ENCODE measurements around the gene TCTN1. TPM values are rescaled to one million over a fixed set of nuclear protein-coding genes. Genes with fewer than 3 reads are reported as not detected.
A peak's percentile ranks its signal among the peaks of the same experiment; 100 is the strongest.

Gene TCTN1
- total and polyA plus RNA-seq, 2 of the 13 experiments (the other 11 are each of a cell fraction or from before 2014, with no cell fraction given): 13.6 to 16.0 TPM

DNA sequence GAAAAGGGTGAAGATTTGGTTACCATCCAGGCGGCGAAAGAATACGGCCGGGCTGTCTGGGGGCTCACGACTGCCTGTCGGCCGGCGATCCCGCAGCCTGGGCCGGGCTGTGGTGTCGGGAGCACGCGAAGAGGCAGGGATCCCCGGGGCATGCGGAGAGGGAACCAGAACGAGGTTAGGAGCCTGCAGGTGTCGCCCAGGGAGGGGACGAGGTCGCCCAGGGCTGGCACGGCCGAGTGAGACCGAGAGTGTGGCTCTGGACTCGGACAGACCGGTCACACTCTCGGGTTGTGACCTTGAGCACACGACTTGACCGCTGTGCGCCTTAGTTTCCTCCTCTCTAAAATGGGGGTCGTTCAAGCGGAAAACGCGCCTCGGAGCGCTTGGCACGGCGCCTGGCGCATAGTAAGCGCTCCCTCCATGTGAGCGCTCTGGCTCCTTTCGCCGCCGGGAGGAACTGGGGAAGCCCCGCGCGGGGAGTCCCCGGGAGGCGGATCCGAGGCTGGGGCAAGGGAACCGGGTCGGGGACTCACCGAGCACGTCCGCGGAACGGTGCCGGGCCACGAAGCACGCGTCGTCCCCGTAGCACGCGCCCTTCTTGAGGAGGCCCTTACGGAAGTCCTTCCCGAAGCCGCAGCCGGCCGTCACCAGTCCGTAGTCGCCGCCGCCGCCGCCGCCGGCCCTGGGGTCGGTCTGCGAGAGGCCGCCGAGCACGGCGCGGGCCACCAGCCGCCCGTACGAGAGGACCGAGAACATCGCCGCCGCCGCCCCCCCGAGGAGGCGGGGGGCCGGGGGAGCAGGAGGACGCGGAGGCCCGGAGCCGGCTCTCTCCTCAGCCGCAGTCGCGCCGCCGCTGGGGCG, 31.4 kb upstream of the TCTN1 start (continued):
- no peak; the same call in 1 of the 2 replicates for TF ChIP-seq ARHGAP35 (CRISPR knock-in tag; IDR thresholded peaks at IDR 0.05; ENCODE audit: borderline replicate concordance)
- no peak for TF ChIP-seq NPAS2 (CRISPR knock-in tag; IDR thresholded peaks at IDR 0.05; ENCODE audit: borderline replicate concordance)
- peak; percentile 43 for TF ChIP-seq GABPB1 (CRISPR knock-in tag; IDR thresholded peaks at IDR 0.05)
- TF ChIP-seq ZNF468 (CRISPR knock-in tag; IDR thresholded peaks at IDR 0.05): no peak
- TF ChIP-seq FOXA1 (IDR thresholded peaks at IDR 0.05): no peak
- no peak for TF ChIP-seq FOXA1 (CRISPR knock-in tag; IDR thresholded peaks at IDR 0.05)
- no peak for TF ChIP-seq NCOA2 (CRISPR knock-in tag; IDR thresholded peaks at IDR 0.05)
- no peak for TF ChIP-seq MYNN (CRISPR knock-in tag; IDR thresholded peaks at IDR 0.05; ENCODE audit: low read depth)
- TF ChIP-seq ZIK1 (CRISPR knock-in tag; IDR thresholded peaks at IDR 0.05; ENCODE audit: borderline replicate concordance, low read depth): no peak
- TF ChIP-seq PAF1 (CRISPR knock-in tag; IDR thresholded peaks at IDR 0.05): no peak
- TF ChIP-seq ZSCAN21 (CRISPR knock-in tag; IDR thresholded peaks at IDR 0.05; ENCODE audit: borderline replicate concordance): no peak
- TF ChIP-seq SATB2 (CRISPR knock-in tag; IDR thresholded peaks at IDR 0.05): no peak
- TF ChIP-seq ZNF335 (CRISPR knock-in tag; IDR thresholded peaks at IDR 0.05): no peak
- TF ChIP-seq NFE2 (CRISPR knock-in tag; IDR thresholded peaks at IDR 0.05): no peak
- peak; percentile 94 for TF ChIP-seq SRY (CRISPR knock-in tag; IDR thresholded peaks at IDR 0.05)
- no peak for TF ChIP-seq ZNF567 (CRISPR knock-in tag; IDR thresholded peaks at IDR 0.05; ENCODE audit: borderline replicate concordance)
- TF ChIP-seq MXD3 (CRISPR knock-in tag; IDR thresholded peaks at IDR 0.05): peak; percentile 31; the same call in 1 of the 2 replicates
- TF ChIP-seq, protein P1, sequence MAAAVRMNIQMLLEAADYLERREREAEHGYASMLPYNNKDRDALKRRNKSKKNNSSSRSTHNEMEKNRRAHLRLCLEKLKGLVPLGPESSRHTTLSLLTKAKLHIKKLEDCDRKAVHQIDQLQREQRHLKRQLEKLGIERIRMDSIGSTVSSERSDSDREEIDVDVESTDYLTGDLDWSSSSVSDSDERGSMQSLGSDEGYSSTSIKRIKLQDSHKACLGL (CRISPR knock-in tag; IDR thresholded peaks at IDR 0.05): no peak
- TF ChIP-seq, protein P2, sequence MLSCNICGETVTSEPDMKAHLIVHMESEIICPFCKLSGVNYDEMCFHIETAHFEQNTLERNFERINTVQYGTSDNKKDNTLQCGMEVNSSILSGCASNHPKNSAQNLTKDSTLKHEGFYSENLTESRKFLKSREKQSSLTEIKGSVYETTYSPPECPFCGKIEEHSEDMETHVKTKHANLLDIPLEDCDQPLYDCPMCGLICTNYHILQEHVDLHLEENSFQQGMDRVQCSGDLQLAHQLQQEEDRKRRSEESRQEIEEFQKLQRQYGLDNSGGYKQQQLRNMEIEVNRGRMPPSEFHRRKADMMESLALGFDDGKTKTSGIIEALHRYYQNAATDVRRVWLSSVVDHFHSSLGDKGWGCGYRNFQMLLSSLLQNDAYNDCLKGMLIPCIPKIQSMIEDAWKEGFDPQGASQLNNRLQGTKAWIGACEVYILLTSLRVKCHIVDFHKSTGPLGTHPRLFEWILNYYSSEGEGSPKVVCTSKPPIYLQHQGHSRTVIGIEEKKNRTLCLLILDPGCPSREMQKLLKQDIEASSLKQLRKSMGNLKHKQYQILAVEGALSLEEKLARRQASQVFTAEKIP (CRISPR knock-in tag; IDR thresholded peaks at IDR 0.05; ENCODE audit: borderline replicate concordance): no peak
- TF ChIP-seq YY1 (IDR thresholded peaks at IDR 0.05; ENCODE audit: insufficient read depth, insufficient replicate concordance, low read depth, low read length): peak; percentile 8
- TF ChIP-seq STAT6 (CRISPR knock-in tag; IDR thresholded peaks at IDR 0.05; ENCODE audit: borderline replicate concordance): no peak
- TF ChIP-seq SOX5 (CRISPR knock-in tag; IDR thresholded peaks at IDR 0.05; ENCODE audit: borderline replicate concordance): no peak
- TF ChIP-seq ZKSCAN5 (CRISPR knock-in tag; IDR thresholded peaks at IDR 0.05): no peak
- TF ChIP-seq ZNF616 (CRISPR knock-in tag; IDR thresholded peaks at IDR 0.05; ENCODE audit: low read depth): no peak
- no peak for TF ChIP-seq ZNF773 (CRISPR knock-in tag; IDR thresholded peaks at IDR 0.05; ENCODE audit: borderline replicate concordance)
- TF ChIP-seq ZNF292 (CRISPR knock-in tag; IDR thresholded peaks at IDR 0.05; ENCODE audit: borderline replicate concordance, low read depth): peak; percentile 58; the same call in 1 of the 2 replicates
